HG02763 (cell line): ENCODE results near the gene ARHGAP18.
"Not testable (repeated sequence)": the region's sequence is repeated elsewhere in the genome, so short reads cannot be mapped to it uniquely, and the experiment has no call there.

Experiments
- ATAC-seq: cut with Tn5 transposase; IDR thresholded peaks from one replicate; pipeline ENCODE4 v1.9.1; 2021; ENCODE audit warnings: mild to moderate bottlenecking, moderate library complexity; ENCODE audit not compliant: unreplicated experiment

Gene ARHGAP18

GRCh38 chr6:129597023-129597713 lies 112.8 kb downstream of the ARHGAP18 start:
- no peak for ATAC-seq

- no peak for ATAC-seq
Measured at GRCh38 chr6:129596522-129596921, 113.5 kb downstream of the ARHGAP18 start.

GRCh38 chr6:129593233-129593564 lies 116.8 kb downstream of the ARHGAP18 start:
- ATAC-seq = no peak

- no peak for ATAC-seq
Measured at GRCh38 chr6:129592516-129593232, 117.3 kb downstream of the ARHGAP18 start.

GRCh38 chr6:129590408-129591022 lies 119.5 kb downstream of the ARHGAP18 start:
- ATAC-seq = no peak

GRCh38 chr6:129586815-129587214 lies 123.2 kb downstream of the ARHGAP18 start:
- no peak for ATAC-seq

GRCh38 chr6:129583866-129584265 lies 126.1 kb downstream of the ARHGAP18 start:
- ATAC-seq = no peak

- ATAC-seq = no peak
Measured at GRCh38 chr6:129578315-129578714, 131.7 kb downstream of the ARHGAP18 start.

GRCh38 chr6:129577691-129578090 lies 132.3 kb downstream of the ARHGAP18 start:
- no peak for ATAC-seq

- ATAC-seq = no peak
Measured at GRCh38 chr6:129576456-129576855, 133.5 kb downstream of the ARHGAP18 start.

- no peak for ATAC-seq
Measured at GRCh38 chr6:129575378-129576118, 134.4 kb downstream of the ARHGAP18 start.

- ATAC-seq = not testable (repeated sequence)
Measured at GRCh38 chr6:129574605-129575004, 135.4 kb downstream of the ARHGAP18 start.

GRCh38 chr6:129570929-129571328 lies 139.0 kb downstream of the ARHGAP18 start:
- not testable (repeated sequence) for ATAC-seq

GRCh38 chr6:129568015-129568414 lies 142.0 kb downstream of the ARHGAP18 start:
- ATAC-seq = no peak

GRCh38 chr6:129567374-129567773 lies 142.6 kb downstream of the ARHGAP18 start:
- no peak for ATAC-seq

- ATAC-seq = no peak
Measured at GRCh38 chr6:129565811-129566210, 144.2 kb downstream of the ARHGAP18 start.

GRCh38 chr6:129565366-129565765 lies 144.6 kb downstream of the ARHGAP18 start:
- ATAC-seq = no peak

GRCh38 chr6:129558248-129558647 lies 151.7 kb downstream of the ARHGAP18 start:
- no peak for ATAC-seq

- no peak for ATAC-seq
Measured at GRCh38 chr6:129555206-129555832, 154.7 kb downstream of the ARHGAP18 start.

- ATAC-seq = no peak
Measured at GRCh38 chr6:129552413-129552812, 157.6 kb downstream of the ARHGAP18 start.

- no peak for ATAC-seq
Measured at GRCh38 chr6:129551486-129551885, 158.5 kb downstream of the ARHGAP18 start.
